Activated T-cell treated with anti-CD3 and anti-CD28 coated beads for 48 hours (primary cell): ENCODE data around the gene PLN.

ENCODE experiments used
- DNase-seq: peaks from one replicate; pipeline ENCODE4 v3.0.0-alpha.2; 2020; ENCODE audit warnings: low read depth

Gene PLN

DNA sequence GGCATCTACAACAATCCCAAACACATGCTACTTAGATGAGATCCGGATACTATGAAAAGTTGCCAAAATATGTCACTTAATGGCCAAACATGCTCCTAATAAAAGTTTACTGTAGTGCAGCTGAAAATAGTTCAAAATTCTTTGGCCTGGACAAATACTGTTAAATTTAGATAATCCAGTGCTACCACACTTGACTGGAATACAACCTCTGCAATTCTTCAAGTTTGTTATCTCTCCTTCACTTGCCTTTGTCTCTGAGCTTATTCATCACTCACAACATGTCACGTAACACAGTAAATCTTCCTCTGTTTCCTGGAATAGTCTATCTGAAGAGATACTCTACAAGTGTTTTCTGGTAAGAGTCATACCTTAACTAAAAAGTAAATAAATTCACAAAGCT lies 10.5 kb upstream of the PLN start:
- DNase-seq = no peak

GRCh38 chr6:118542184-118542952 lies 5.7 kb upstream of the PLN start:
- no peak for DNase-seq

GRCh38 chr6:118544105-118544504 lies 4.0 kb upstream of the PLN start:
- DNase-seq = no peak

GRCh38 chr6:118546164-118546879 lies 1.8 kb upstream of the PLN start:
- DNase-seq = no peak

DNA sequence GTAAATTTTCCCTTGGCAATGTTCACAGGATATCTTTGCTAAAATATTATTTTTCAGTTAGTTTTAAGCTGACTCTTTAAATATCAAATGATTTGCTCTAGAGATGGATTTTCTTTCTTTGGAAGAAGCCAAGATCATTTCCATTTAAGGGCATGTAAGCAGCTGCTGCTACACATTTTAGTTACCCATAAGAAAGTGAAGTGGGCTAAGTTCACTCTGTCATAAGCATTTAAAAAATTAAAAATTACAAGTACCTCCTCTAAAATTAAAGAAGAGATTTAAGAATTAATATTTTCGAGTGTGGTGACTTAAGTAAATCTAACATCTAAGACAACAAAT lies 1.2 kb upstream of the PLN start:
- DNase-seq = no peak

- DNase-seq = no peak
Observed at GRCh38 chr6:118548613-118549012, 517 bp downstream of the PLN start.

DNA sequence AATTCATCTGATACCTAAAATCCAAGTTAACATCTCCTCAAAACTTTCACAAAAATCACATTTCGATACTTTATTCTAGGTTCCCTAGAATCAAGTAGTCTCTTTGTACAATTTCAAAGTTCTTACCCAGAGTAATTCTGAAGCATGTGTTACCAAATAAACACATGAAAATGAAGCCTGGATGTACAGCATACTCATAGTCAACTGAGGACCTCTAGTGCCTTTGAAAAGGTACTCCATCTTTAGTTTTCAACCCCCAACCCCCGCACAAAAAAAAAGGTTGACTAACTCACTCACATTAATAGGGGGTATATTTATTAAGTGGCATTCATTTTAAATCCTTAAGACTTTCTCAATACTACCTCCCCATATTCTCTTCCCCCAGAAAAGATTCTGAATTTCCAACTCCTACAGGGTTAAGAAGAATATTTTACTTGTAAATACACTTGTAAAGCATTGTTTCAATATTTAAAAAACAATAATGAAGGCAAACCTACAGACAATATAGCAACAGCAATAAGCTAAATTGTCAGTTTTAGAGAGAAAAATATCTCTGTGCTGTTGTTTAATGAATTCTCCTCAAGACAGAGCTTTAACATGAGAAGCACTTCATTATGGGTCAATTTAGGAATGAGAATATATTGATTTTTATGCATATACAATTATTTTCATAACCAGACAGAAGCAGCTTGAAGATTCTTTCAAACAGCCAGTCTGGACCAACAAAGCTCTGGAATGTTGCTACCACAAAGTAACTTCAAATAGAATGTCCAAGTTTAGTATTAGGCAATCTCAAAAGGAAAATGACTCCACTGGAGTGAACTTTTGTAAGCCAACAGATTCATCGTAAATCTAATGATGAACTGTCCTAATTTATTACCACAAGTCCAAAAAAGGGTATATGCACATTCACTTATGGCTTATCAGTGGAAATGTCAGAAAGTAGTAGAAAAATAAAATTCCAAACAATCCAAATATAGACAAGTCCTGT lies 3.3 kb downstream of the PLN start:
- DNase-seq = no peak

GRCh38 chr6:118553132-118553531 lies 5.0 kb downstream of the PLN start:
- DNase-seq = no peak

- no peak for DNase-seq
Observed at GRCh38 chr6:118554698-118555097, 6.6 kb downstream of the PLN start.

- DNase-seq = no peak
Observed at GRCh38 chr6:118558464-118559217, 10.5 kb downstream of the PLN start.

GRCh38 chr6:118559659-118560058 lies 11.6 kb downstream of the PLN start:
- DNase-seq = no peak

GRCh38 chr6:118562248-118562647 lies 14.2 kb downstream of the PLN start:
- no peak for DNase-seq

DNA sequence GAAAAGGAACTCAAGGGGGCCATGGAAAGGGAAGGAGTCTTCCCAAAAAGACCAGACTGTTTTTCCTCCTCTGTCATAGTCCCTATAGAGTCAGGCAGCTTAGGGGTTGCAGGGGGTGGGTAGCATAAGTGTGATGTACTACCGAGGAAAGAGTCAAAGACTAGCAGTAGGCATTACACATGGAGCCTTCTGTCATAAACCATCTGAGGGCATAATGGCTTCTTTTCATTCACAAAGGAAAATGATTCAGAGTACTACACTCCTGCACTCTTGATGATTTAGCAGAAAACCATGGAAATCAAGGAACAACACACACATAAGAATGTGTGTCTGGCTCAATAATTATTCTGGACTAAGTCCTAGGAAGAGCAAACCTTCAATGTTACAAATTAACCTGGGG lies 14.9 kb downstream of the PLN start:
- DNase-seq = no peak

DNA sequence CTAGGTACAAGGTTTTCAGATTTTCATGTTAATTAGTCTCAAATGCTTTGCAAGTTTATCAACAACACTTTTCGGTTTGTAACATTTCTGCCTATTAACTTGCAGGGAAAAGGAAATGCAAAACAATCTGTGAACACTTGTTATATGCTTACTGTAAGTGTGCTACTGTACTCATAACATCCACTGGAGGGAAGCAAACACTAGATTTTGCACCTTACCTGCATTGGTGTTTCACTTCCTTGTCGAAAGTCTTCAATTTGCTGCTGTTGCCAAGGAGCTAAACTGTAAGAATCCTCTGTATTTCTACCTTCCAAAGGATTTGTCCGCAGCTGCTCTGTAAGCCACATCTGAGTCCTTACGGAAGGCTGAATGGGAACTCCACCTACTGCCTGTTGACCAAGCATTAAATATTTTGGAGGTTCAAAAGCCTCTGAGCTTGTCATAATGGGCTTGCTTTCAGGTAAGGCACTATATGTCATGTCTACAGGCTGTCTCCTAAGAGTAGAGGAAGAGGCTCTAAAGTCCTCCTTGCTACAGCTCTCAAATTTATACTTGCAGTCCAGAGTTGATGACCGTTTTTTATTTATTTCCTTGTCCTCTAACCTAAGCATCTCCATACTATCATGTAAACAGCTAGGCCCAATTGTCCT lies 17.3 kb downstream of the PLN start:
- no peak for DNase-seq

- DNase-seq = no peak
Observed at GRCh38 chr6:118567974-118568373, 19.9 kb downstream of the PLN start.

GRCh38 chr6:118569498-118569897 lies 21.4 kb downstream of the PLN start:
- DNase-seq = no peak

- DNase-seq = no peak
Observed at GRCh38 chr6:118571121-118571520, 23.0 kb downstream of the PLN start.

GRCh38 chr6:118574051-118574865 lies 26.2 kb downstream of the PLN start:
- no peak for DNase-seq

- no peak for DNase-seq
Observed at GRCh38 chr6:118577972-118578371, 29.9 kb downstream of the PLN start.

DNA sequence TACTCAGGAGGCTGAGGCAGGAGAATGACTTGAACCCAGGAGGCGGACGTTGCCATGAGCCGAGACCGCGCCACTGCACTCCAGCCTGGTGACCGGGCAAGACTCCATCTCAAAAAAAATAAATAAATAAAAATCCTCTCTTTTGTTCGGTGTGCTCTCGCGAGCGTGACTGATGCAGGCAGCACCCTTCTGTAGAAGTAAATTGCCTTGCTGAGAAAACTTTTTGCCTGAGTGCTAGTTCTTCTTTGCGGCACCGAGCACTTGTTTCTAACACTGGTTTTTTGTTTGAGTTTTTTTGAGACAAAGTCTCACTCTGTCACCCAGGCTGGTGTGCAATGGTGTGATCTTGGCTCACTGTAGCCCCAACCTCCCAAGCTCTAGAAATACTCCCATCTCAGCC lies 30.5 kb downstream of the PLN start:
- DNase-seq = no peak
